GM12892 (cell line): ENCODE measurements around the gene PRICKLE2.

Source experiments
- POLR2A ChIP-seq: IDR thresholded peaks from 2 replicates; pipeline ENCODE4 v1.6.1; 2011; ENCODE audit warnings: low read depth, low read length, control low read depth
- POLR2AphosphoS5 ChIP-seq: IDR thresholded peaks from 2 replicates; pipeline ENCODE4 v1.6.1; 2011; ENCODE audit warnings: low read depth, low read length, control low read depth
- TAF1 ChIP-seq: IDR thresholded peaks from 2 replicates; pipeline ENCODE4 v1.6.1; 2011; ENCODE audit warnings: low read depth, mild to moderate bottlenecking, control low read depth, low read length, borderline replicate concordance

- TF ChIP-seq POLR2AphosphoS5 (no peak), POLR2A (no peak), TAF1 (no peak)
These were observed 7.6 kb upstream of the PRICKLE2 start for GRCh38 chr3:64232821-64233220.
